ENCODE measurements around the gene SFI1. TPM values are rescaled to one million over a fixed set of nuclear protein-coding genes. Genes with fewer than 3 reads are reported as not detected.

The SFI1 gene
- total and polyA plus RNA-seq, 4 donors: 3.1 to 16.2 (median 7.4) TPM

DNA sequence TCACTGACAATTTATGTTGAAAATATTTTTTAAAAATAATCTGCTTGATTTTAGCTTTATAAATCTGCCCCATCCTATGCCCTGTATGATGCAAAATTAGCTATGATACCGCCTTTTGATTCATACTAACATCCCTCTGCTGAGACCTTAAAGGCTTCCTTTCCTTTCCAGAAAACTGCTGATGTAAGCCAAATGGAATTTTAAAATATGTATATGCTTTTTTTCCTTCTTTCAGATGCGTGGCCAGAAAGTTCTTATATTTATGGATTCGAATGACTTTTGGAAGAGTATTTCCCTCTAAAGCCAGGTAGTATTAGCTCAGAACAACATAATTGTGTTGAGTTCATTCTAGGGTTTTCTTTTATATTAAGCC is 34.5 kb downstream of the SFI1 start (continued):
- TF ChIP-seq, protein P1, sequence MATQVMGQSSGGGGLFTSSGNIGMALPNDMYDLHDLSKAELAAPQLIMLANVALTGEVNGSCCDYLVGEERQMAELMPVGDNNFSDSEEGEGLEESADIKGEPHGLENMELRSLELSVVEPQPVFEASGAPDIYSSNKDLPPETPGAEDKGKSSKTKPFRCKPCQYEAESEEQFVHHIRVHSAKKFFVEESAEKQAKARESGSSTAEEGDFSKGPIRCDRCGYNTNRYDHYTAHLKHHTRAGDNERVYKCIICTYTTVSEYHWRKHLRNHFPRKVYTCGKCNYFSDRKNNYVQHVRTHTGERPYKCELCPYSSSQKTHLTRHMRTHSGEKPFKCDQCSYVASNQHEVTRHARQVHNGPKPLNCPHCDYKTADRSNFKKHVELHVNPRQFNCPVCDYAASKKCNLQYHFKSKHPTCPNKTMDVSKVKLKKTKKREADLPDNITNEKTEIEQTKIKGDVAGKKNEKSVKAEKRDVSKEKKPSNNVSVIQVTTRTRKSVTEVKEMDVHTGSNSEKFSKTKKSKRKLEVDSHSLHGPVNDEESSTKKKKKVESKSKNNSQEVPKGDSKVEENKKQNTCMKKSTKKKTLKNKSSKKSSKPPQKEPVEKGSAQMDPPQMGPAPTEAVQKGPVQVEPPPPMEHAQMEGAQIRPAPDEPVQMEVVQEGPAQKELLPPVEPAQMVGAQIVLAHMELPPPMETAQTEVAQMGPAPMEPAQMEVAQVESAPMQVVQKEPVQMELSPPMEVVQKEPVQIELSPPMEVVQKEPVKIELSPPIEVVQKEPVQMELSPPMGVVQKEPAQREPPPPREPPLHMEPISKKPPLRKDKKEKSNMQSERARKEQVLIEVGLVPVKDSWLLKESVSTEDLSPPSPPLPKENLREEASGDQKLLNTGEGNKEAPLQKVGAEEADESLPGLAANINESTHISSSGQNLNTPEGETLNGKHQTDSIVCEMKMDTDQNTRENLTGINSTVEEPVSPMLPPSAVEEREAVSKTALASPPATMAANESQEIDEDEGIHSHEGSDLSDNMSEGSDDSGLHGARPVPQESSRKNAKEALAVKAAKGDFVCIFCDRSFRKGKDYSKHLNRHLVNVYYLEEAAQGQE (IDR thresholded peaks at IDR 0.05): no peak
- TF ChIP-seq FOXA1 (IDR thresholded peaks at IDR 0.05) (no peak), NR2F2 (IDR thresholded peaks at IDR 0.05) (no peak)

DNA sequence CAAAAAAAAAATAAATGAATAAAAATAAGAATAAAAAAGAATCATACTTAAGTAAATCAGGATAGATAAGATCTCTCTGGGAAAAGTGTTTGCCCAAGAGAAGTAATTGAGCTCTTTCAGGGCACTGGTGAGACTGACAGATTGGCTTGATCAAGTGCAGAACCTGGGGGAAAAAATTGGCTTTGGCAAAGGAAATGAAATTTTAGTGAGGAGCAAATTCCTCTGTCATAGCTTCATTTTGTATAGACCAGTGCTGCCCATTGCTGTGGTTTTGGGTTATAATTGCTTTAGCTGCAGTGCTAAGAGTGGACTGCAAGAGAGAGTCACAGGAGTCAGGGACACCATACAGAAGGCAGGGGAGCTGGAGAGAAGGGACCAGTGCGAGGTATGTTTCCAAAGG is 35.7 kb downstream of the SFI1 start:
- TF ChIP-seq TAF1 (conservative IDR thresholded peaks at IDR 0.05) (no peak), FOXA1 (IDR thresholded peaks at IDR 0.05) (no peak)
- TF ChIP-seq, protein P2, sequence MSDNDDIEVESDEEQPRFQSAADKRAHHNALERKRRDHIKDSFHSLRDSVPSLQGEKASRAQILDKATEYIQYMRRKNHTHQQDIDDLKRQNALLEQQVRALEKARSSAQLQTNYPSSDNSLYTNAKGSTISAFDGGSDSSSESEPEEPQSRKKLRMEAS (IDR thresholded peaks at IDR 0.05): no peak
- TF ChIP-seq, protein P3, sequence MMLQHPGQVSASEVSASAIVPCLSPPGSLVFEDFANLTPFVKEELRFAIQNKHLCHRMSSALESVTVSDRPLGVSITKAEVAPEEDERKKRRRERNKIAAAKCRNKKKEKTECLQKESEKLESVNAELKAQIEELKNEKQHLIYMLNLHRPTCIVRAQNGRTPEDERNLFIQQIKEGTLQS (IDR thresholded peaks at IDR 0.05): no peak
- WGBS: 85% methylated on average over 1 of the region's 1 CpG

DNA sequence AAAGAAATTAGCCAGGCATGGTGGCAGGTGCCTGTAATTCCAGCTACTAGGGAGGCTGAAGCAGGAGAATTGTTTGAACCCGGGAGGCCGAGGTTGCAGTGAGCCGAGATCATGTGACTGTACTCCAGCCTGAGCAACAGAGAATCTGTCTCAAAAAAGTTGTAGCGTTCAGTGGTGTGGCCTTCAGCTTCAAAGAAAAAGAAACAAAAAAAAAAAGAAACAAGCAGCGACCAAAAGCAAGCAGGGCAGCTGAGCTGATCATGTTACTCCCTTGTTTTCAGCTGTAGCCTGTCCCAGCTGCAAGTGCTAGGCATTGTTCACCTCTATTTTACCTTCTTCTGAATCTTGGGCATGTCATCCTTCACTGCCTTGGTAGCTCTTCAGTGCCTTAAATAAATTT is 37.0 kb downstream of the SFI1 start:
- Histone ChIP-seq H3K27ac (ENCODE audit: low read depth in 1 of 2, low read length in 2 of 2) (no peak overlapping the region), H3K36me3 (ENCODE audit: control insufficient read depth in 4 of 4, insufficient read depth in 3 of 4, low read depth in 1 of 4, low read length in 3 of 4) (no peaks in the 10 kb centered on the region), H3K9ac (ENCODE audit: low read depth in 1 of 2, low read length in 2 of 2) (no peak overlapping the region), H3K4me1 (ENCODE audit: control insufficient read depth in 4 of 4, insufficient read depth in 4 of 4, low read length in 3 of 4) (peaks cover 0 to 4% (median 0%) of the 10 kb centered on the region in 4 donors), H3K27me3 (ENCODE audit: control insufficient read depth in 4 of 4, insufficient read depth in 4 of 4, low read length in 3 of 4) (no peaks in the 10 kb centered on the region), H3K9me3 (ENCODE audit: control insufficient read depth in 4 of 4, low read length in 3 of 4) (no peaks in the 10 kb centered on the region), H3K4me3 (ENCODE audit: low read depth in 1 of 3, low read length in 3 of 3) (no peak overlapping the region)
- DNase-seq (ENCODE audit: low spot score): no peak
- 90% methylated on average over 5 of the region's 5 CpGs for WGBS
- TF ChIP-seq RAD21 (IDR thresholded peaks at IDR 0.05): no peak
- TF ChIP-seq, protein P4, sequence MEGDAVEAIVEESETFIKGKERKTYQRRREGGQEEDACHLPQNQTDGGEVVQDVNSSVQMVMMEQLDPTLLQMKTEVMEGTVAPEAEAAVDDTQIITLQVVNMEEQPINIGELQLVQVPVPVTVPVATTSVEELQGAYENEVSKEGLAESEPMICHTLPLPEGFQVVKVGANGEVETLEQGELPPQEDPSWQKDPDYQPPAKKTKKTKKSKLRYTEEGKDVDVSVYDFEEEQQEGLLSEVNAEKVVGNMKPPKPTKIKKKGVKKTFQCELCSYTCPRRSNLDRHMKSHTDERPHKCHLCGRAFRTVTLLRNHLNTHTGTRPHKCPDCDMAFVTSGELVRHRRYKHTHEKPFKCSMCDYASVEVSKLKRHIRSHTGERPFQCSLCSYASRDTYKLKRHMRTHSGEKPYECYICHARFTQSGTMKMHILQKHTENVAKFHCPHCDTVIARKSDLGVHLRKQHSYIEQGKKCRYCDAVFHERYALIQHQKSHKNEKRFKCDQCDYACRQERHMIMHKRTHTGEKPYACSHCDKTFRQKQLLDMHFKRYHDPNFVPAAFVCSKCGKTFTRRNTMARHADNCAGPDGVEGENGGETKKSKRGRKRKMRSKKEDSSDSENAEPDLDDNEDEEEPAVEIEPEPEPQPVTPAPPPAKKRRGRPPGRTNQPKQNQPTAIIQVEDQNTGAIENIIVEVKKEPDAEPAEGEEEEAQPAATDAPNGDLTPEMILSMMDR (IDR thresholded peaks at IDR 0.05; ENCODE audit: low read depth, low read length, missing input control): no peak
- TF ChIP-seq, protein P5, sequence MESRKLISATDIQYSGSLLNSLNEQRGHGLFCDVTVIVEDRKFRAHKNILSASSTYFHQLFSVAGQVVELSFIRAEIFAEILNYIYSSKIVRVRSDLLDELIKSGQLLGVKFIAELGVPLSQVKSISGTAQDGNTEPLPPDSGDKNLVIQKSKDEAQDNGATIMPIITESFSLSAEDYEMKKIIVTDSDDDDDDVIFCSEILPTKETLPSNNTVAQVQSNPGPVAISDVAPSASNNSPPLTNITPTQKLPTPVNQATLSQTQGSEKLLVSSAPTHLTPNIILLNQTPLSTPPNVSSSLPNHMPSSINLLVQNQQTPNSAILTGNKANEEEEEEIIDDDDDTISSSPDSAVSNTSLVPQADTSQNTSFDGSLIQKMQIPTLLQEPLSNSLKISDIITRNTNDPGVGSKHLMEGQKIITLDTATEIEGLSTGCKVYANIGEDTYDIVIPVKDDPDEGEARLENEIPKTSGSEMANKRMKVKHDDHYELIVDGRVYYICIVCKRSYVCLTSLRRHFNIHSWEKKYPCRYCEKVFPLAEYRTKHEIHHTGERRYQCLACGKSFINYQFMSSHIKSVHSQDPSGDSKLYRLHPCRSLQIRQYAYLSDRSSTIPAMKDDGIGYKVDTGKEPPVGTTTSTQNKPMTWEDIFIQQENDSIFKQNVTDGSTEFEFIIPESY (IDR thresholded peaks at IDR 0.05): no peak
- TF ChIP-seq TAF1 (conservative IDR thresholded peaks at IDR 0.05): no peak
- TF ChIP-seq, protein P3 (IDR thresholded peaks at IDR 0.05): no peak
- no peak for TF ChIP-seq EGR1 (IDR thresholded peaks at IDR 0.05; ENCODE audit: low read depth in 2 of 2)

More for the DNA sequence above, 35.7 kb downstream of the SFI1 start:
- Histone ChIP-seq H3K27ac (ENCODE audit: low read depth in 1 of 2, low read length in 2 of 2) (no peak overlapping the region), H3K36me3 (ENCODE audit: control insufficient read depth in 4 of 4, insufficient read depth in 3 of 4, low read depth in 1 of 4, low read length in 3 of 4) (no peaks in the 10 kb centered on the region), H3K9ac (ENCODE audit: low read depth in 1 of 2, low read length in 2 of 2) (no peak overlapping the region), H3K27me3 (ENCODE audit: control insufficient read depth in 4 of 4, insufficient read depth in 4 of 4, low read length in 3 of 4) (no peaks in the 10 kb centered on the region), H3K9me3 (ENCODE audit: control insufficient read depth in 4 of 4, low read length in 3 of 4) (no peaks in the 10 kb centered on the region), H3K4me3 (ENCODE audit: low read depth in 1 of 3, low read length in 3 of 3) (no peak overlapping the region), H3K4me1 (ENCODE audit: control insufficient read depth in 4 of 4, insufficient read depth in 4 of 4, low read length in 3 of 4) (peaks cover 0 to 4% (median 0%) of the 10 kb centered on the region in 4 donors)
- no peak for DNase-seq (ENCODE audit: low spot score)

Measured in liver (tissue), 9 donors.